ENCODE results near the gene SLC29A4. TPM values are rescaled to one million over a fixed set of nuclear protein-coding genes. Genes with fewer than 3 reads are reported as not detected.
"Not testable (repeated sequence)": the region's sequence is repeated elsewhere in the genome, so short reads cannot be mapped to it uniquely, and the experiment has no call there.

SLC29A4 gene
- total RNA-seq, 2 experiments from 2014 or later, result 0.06 to 0.67 TPM

- no TSS peak for BruUV-seq (replicated peaks)
- H3K9me2 ChIP-seq (ENCODE audit: insufficient read depth, low read length), result no peaks in the 10 kb centered on the region
- no peak overlapping the region for H3K4me2 ChIP-seq (ENCODE audit: low read length)
- H3K79me2 ChIP-seq (ENCODE audit: insufficient read depth, low read depth, low read length), result no peaks in the 10 kb centered on the region
- no peak overlapping the region for H3K27ac ChIP-seq (ENCODE audit: low read depth, low read length, poor library complexity, severe bottlenecking)
- H4K20me1 ChIP-seq (ENCODE audit: insufficient read depth, low read length), result no peaks in the 10 kb centered on the region
- ChIA-PET CTCF (ENCODE audit: unreplicated experiment) (no interaction called here), POLR2A (no interaction called here)
- H3K36me3 ChIP-seq (ENCODE audit: insufficient read depth, low read length), result peaks cover 14% of the 10 kb centered on the region
- H2AFZ ChIP-seq (ENCODE audit: low read length), result no peak overlapping the region
- TF ChIP-seq CTCF (conservative IDR thresholded peaks at IDR 0.05; ENCODE audit: low read length) (no peak), EZH2phosphoT487 (IDR thresholded peaks at IDR 0.05; ENCODE audit: borderline replicate concordance, low read depth, low read length) (no peak)
- no peak overlapping the region for H3K4me3 ChIP-seq (ENCODE audit: low read depth, low read length, poor library complexity, severe bottlenecking)
- peaks cover 14% of the 10 kb centered on the region; the same call in 1 of the 2 replicates for H3K9me3 ChIP-seq (ENCODE audit: low read length)
- DNase-seq (ENCODE audit: low spot score), result no peak
- H3K4me1 ChIP-seq (ENCODE audit: insufficient read depth, low read length, poor library complexity, severe bottlenecking), result no peaks in the 10 kb centered on the region
- intact Hi-C loops (cut with micrococcal nuclease; ENCODE audit: unreplicated experiment), result no loop called here
These were observed 37.6 kb downstream of the SLC29A4 start for GRCh38 chr7:5320391-5320790.

- no peak for TF ChIP-seq CTCF (conservative IDR thresholded peaks at IDR 0.05; ENCODE audit: low read length)
- no peak for TF ChIP-seq EZH2phosphoT487 (IDR thresholded peaks at IDR 0.05; ENCODE audit: borderline replicate concordance, low read depth, low read length)
- Histone ChIP-seq H3K9me2 (ENCODE audit: insufficient read depth, low read length) (no peaks in the 10 kb centered on the region), H3K27ac (ENCODE audit: low read depth, low read length, poor library complexity, severe bottlenecking) (no peak overlapping the region), H3K9me3 (ENCODE audit: low read length) (peaks cover 14% of the 10 kb centered on the region; the same call in 1 of the 2 replicates), H3K4me3 (ENCODE audit: low read depth, low read length, poor library complexity, severe bottlenecking) (no peak overlapping the region), H4K20me1 (ENCODE audit: insufficient read depth, low read length) (no peaks in the 10 kb centered on the region), H3K4me1 (ENCODE audit: insufficient read depth, low read length, poor library complexity, severe bottlenecking) (no peaks in the 10 kb centered on the region), H3K36me3 (ENCODE audit: insufficient read depth, low read length) (peaks cover 15% of the 10 kb centered on the region), H3K4me2 (ENCODE audit: low read length) (no peak overlapping the region), H3K79me2 (ENCODE audit: insufficient read depth, low read depth, low read length) (no peaks in the 10 kb centered on the region), H2AFZ (ENCODE audit: low read length) (no peak overlapping the region)
- intact Hi-C loops (cut with micrococcal nuclease; ENCODE audit: unreplicated experiment), result no loop called here
- DNase-seq (ENCODE audit: low spot score), result no peak
- BruUV-seq (replicated peaks), result no TSS peak
- ChIA-PET CTCF (ENCODE audit: unreplicated experiment) (no interaction called here), POLR2A (no interaction called here)
These were observed 38.2 kb downstream of the SLC29A4 start for GRCh38 chr7:5320802-5321396.

- H3K79me2 ChIP-seq (ENCODE audit: insufficient read depth, low read depth, low read length), result no peaks in the 10 kb centered on the region
- intact Hi-C loops (cut with micrococcal nuclease; ENCODE audit: unreplicated experiment), result no loop called here
- DNase-seq (ENCODE audit: low spot score), result no peak
- H4K20me1 ChIP-seq (ENCODE audit: insufficient read depth, low read length), result no peaks in the 10 kb centered on the region
- no peak overlapping the region for H3K4me3 ChIP-seq (ENCODE audit: low read depth, low read length, poor library complexity, severe bottlenecking)
- H3K9me3 ChIP-seq (ENCODE audit: low read length), result peaks cover 14% of the 10 kb centered on the region; the same call in 1 of the 2 replicates
- TF ChIP-seq CTCF (conservative IDR thresholded peaks at IDR 0.05; ENCODE audit: low read length) (no peak), EZH2phosphoT487 (IDR thresholded peaks at IDR 0.05; ENCODE audit: borderline replicate concordance, low read depth, low read length) (no peak)
- H3K9me2 ChIP-seq (ENCODE audit: insufficient read depth, low read length), result no peaks in the 10 kb centered on the region
- peaks cover 9% of the 10 kb centered on the region for H3K4me1 ChIP-seq (ENCODE audit: insufficient read depth, low read length, poor library complexity, severe bottlenecking)
- CTCF ChIA-PET (ENCODE audit: unreplicated experiment), result no interaction called here
- H3K36me3 ChIP-seq (ENCODE audit: insufficient read depth, low read length), result peaks cover 19% of the 10 kb centered on the region
- BruUV-seq (replicated peaks), result no TSS peak
- POLR2A ChIA-PET, result no interaction called here
- no peak overlapping the region for H3K27ac ChIP-seq (ENCODE audit: low read depth, low read length, poor library complexity, severe bottlenecking)
- H2AFZ ChIP-seq (ENCODE audit: low read length), result no peak overlapping the region
- no peak overlapping the region for H3K4me2 ChIP-seq (ENCODE audit: low read length)
These were observed 40.1 kb downstream of the SLC29A4 start for GRCh38 chr7:5322621-5323410.

- H3K4me3 ChIP-seq (ENCODE audit: low read depth, low read length, poor library complexity, severe bottlenecking); H4K20me1 ChIP-seq (ENCODE audit: insufficient read depth, low read length); H3K4me2 ChIP-seq (ENCODE audit: low read length); H3K9me3 ChIP-seq (ENCODE audit: low read length); H2AFZ ChIP-seq (ENCODE audit: low read length); CTCF ChIA-PET (ENCODE audit: unreplicated experiment); intact Hi-C loops (cut with micrococcal nuclease; ENCODE audit: unreplicated experiment); H3K9me2 ChIP-seq (ENCODE audit: insufficient read depth, low read length); DNase-seq (ENCODE audit: low spot score); H3K79me2 ChIP-seq (ENCODE audit: insufficient read depth, low read depth, low read length); BruUV-seq (replicated peaks); POLR2A ChIA-PET; H3K27ac ChIP-seq (ENCODE audit: low read depth, low read length, poor library complexity, severe bottlenecking): not testable (repeated sequence)
- Histone ChIP-seq H3K4me1 (ENCODE audit: insufficient read depth, low read length, poor library complexity, severe bottlenecking) (peaks cover 14% of the 10 kb centered on the region), H3K36me3 (ENCODE audit: insufficient read depth, low read length) (peaks cover 13% of the 10 kb centered on the region)
These were observed 41.3 kb downstream of the SLC29A4 start for GRCh38 chr7:5323800-5324781.

Measured in OCI-LY7 (cell line).